HCT116 (cell line): ENCODE results near the gene COPS8.

Experiments
- CTCF ChIP-seq, 3 experiments: fragments of 200-600 bp in 1 of 3; sonication (generic) in 1 of 3; IDR thresholded peaks in 2 of 3; conservative IDR thresholded peaks in 1 of 3; 2 replicates each; pipeline ENCODE4 v1.5.1; 2012 to 2017; ENCODE audit warnings: low read depth in 2 of 3, low read length in 2 of 3, antibody characterized with exemption in 1 of 3, borderline replicate concordance in 1 of 3, control low read depth in 1 of 3, mild to moderate bottlenecking in 1 of 3, mixed read lengths in 1 of 3, mixed run types in 1 of 3, moderate library complexity in 1 of 3; ENCODE audit not compliant: insufficient read depth in 1 of 3
- ELF1 ChIP-seq: IDR thresholded peaks from 2 replicates; pipeline ENCODE4 v1.6.1; 2012; ENCODE audit warnings: low read depth, borderline replicate concordance
- EZH2 ChIP-seq: fragments of 200-600 bp; sonication (generic); IDR thresholded peaks from 2 replicates; pipeline ENCODE4 v1.6.1; 2017; ENCODE audit warnings: antibody characterized with exemption, mixed run types
- POLR2A ChIP-seq: IDR thresholded peaks from 2 replicates; pipeline ENCODE4 v1.7.0; 2011; ENCODE audit warnings: borderline replicate concordance; ENCODE audit not compliant: insufficient read depth, insufficient read length; ENCODE audit errors: extremely low read depth
- REST ChIP-seq: IDR thresholded peaks from 2 replicates; pipeline ENCODE4 v1.6.1; 2012; ENCODE audit warnings: low read depth
- ZNF274 ChIP-seq: fragments of 200-500 bp; sonication (Bioruptor generic); IDR thresholded peaks from 2 replicates; pipeline ENCODE4 v1.6.1; 2014; ENCODE audit warnings: mild to moderate bottlenecking, low read depth, low read length, inconsistent platforms

- TF ChIP-seq POLR2A: no peak
- no peak for TF ChIP-seq ELF1
- TF ChIP-seq CTCF (IDR thresholded peaks at IDR 0.05 in 2 of 3, conservative IDR thresholded peaks at IDR 0.05 in 1 of 3; ENCODE audit: borderline replicate concordance in 1 of 3, insufficient read depth in 1 of 3, low read depth in 2 of 3, low read length in 2 of 3): no peak
- no peak for TF ChIP-seq ZNF274
- no peak for TF ChIP-seq EZH2
- TF ChIP-seq REST: no peak
These were observed 26.4 kb upstream of the COPS8 start for GRCh38 chr2:237059155-237059875.
